OCI-LY7 (cell line): ENCODE measurements around the gene DDX55.

Experiments used
- CTCF ChIP-seq: fragments of 200-600 bp; sonication (generic); conservative IDR thresholded peaks from 2 replicates; pipeline ENCODE4 v1.5.1; 2014; ENCODE audit warnings: mild to moderate bottlenecking, antibody characterized with exemption, low read length, moderate library complexity, mixed read lengths
- EZH2phosphoT487 ChIP-seq: fragments of 200-600 bp; sonication (generic); IDR thresholded peaks from 2 replicates; pipeline ENCODE4 v1.6.1; 2018; ENCODE audit warnings: low read depth, borderline replicate concordance, mild to moderate bottlenecking, mixed run types, antibody characterized with exemption, low read length, moderate library complexity, mixed read lengths

GRCh38 chr12:123617144-123617543 lies 15.2 kb downstream of the DDX55 start:
- TF ChIP-seq CTCF (no peak), EZH2phosphoT487 (no peak)
